Natural killer cell (primary cell): ENCODE measurements around the gene CNTROB. TPM values are rescaled to one million over a fixed set of nuclear protein-coding genes. Genes with fewer than 3 reads are reported as not detected.

Source experiments
- ATAC-seq, 3 donors: fragments of 150-1000 bp in 2 of 3; fragments of 200-7000 bp in 1 of 3; cut with Tn5 transposase; 1 replicate in 1 of 3; 2 replicates in 2 of 3; pipeline ENCODE4 v1.10.0; 2021; ENCODE audit warnings: mild to moderate bottlenecking in 2 of 3, moderate library complexity in 2 of 3
- DNase-seq, 2 donors: peaks; one replicate each; pipeline versions ENCODE4 v3.0.0 to v3.0.0-alpha.2; 2013 to 2021; ENCODE audit warnings: mixed read lengths in 1 of 2
- H3K27ac ChIP-seq: one replicate; pipeline ENCODE4 v1.5.1; 2013; ENCODE audit warnings: mild to moderate bottlenecking, low read length
- H3K27me3 ChIP-seq: one replicate; pipeline ENCODE4 v1.6.1; 2013; ENCODE audit warnings: low read length; ENCODE audit not compliant: control insufficient read depth, insufficient read depth
- H3K36me3 ChIP-seq: one replicate; pipeline ENCODE4 v1.6.1; 2013; ENCODE audit warnings: low read length; ENCODE audit not compliant: control insufficient read depth, insufficient read depth
- H3K4me1 ChIP-seq: one replicate; pipeline ENCODE4 v1.6.1; 2013; ENCODE audit warnings: low read length; ENCODE audit not compliant: control insufficient read depth, insufficient read depth
- H3K4me3 ChIP-seq: one replicate; pipeline ENCODE4 v1.5.1; 2013; ENCODE audit warnings: low read length
- H3K9me3 ChIP-seq: one replicate; pipeline ENCODE4 v1.6.1; 2013; ENCODE audit warnings: low read length; ENCODE audit not compliant: control insufficient read depth, insufficient read depth
- H3K27ac Mint-ChIP-seq, 2 donors: one replicate each; pipeline ENCODE4 v1.8.0; 2022; ENCODE audit warnings: mild to moderate bottlenecking in 2 of 2, mixed read lengths in 2 of 2, moderate library complexity in 1 of 2
- H3K27me3 Mint-ChIP-seq, 2 donors: one replicate each; pipeline ENCODE4 v1.8.0; 2022; ENCODE audit warnings: low read depth in 2 of 2, mixed read lengths in 2 of 2
- H3K36me3 Mint-ChIP-seq: one replicate; pipeline ENCODE4 v1.8.0; 2022; ENCODE audit warnings: mixed read lengths
- H3K4me1 Mint-ChIP-seq, 2 donors: one replicate each; pipeline ENCODE4 v1.8.0; 2022; ENCODE audit warnings: mixed read lengths in 2 of 2
- H3K4me3 Mint-ChIP-seq: one replicate; pipeline ENCODE4 v1.8.0; 2022; ENCODE audit warnings: mild to moderate bottlenecking, moderate library complexity, mixed read lengths
- H3K9me3 Mint-ChIP-seq, 2 donors: one replicate each; pipeline ENCODE4 v1.8.0; 2022; ENCODE audit warnings: mixed read lengths in 2 of 2
- CTCF ChIP-seq: fragments of 200-600 bp; IDR thresholded peaks from one replicate; pipeline ENCODE4 v1.8.0; 2022; ENCODE audit warnings: antibody characterized with exemption
- WGBS: methylation state at CpG from one replicate; pipeline ENCODE4 v1.1.7; 2013; ENCODE audit warnings: missing lambda C conversion rate; ENCODE audit not compliant: insufficient coverage; 5-methylcytosine and 5-hydroxymethylcytosine counted together
- intact Hi-C: fragments of 100-400 bp; cut with micrococcal nuclease; formaldehyde crosslinking; loops from one replicate; pipeline ENCODE4 v1.14.2; 2022
- total RNA-seq, 4 donors: library from RNA; stranded (reverse); fragments of 120-200 nt in 1 of 4; gene quantifications; one replicate each; pipeline versions ENCODE4 v1.2.3 to v1.2.4, GENCODE V29; 2013 to 2022

CNTROB gene
- total RNA-seq, 3 donors from 2014 or later (not counting 1 experiment from before 2014, with no cell fraction given) = 36.3 to 49.8 (median 45.2) TPM

DNA sequence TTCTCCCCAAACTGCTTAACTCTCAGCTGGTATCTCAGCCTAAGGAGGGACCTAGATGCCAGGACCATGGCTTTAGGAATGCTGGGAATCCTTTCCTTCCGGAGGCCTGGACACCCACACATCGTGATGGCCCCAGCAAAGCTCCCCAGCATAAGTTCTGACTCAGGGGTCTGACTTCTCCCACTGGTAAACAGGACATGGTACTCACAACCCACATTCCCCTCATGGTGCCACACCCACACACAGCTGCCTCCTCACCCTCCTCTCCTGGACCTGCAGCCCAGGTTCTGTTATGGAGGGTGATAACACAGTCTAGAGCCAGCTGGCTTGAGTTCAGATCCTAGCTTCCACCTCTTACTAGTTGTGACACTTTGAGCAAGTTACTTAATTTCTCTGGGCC is 15.2 kb upstream of the CNTROB start:
- Histone ChIP-seq H3K27me3 (no peaks in the 10 kb centered on the region), H3K36me3 (peaks cover 1% of the 10 kb centered on the region), H3K9me3 (no peaks in the 10 kb centered on the region), H3K4me1 (peaks cover 23% of the 10 kb centered on the region), H3K4me3 (no peak overlapping the region), H3K27ac (no peak overlapping the region)
- ATAC-seq (no peak), DNase-seq (peak in 1 of 2 donors; percentile 29)
- Mint-ChIP-seq H3K4me3 (peak overlapping the region; percentile 94), H3K4me1 (peaks cover 26 to 34% of the 10 kb centered on the region in 2 donors), H3K27ac (peak overlapping the region; percentile 81 to 92), H3K9me3 (no peaks in the 10 kb centered on the region), H3K36me3 (no peaks in the 10 kb centered on the region), H3K27me3 (no peaks in the 10 kb centered on the region)
- TF ChIP-seq CTCF = no peak
- WGBS = 91% methylated on average over 2 of the region's 2 CpGs
- intact Hi-C loops = no loop called here

- ATAC-seq (peak; percentile 17 to 36 (median 19)), DNase-seq (peak in 1 of 2 donors; percentile 23)
- H3K27ac Mint-ChIP-seq = peak overlapping the region; percentile 86 to 89
- 49% methylated on average over 16 of the region's 16 CpGs for WGBS
- peak overlapping the region; percentile 67 for H3K27ac ChIP-seq
- no peak for TF ChIP-seq CTCF
- no peaks in the 10 kb centered on the region for H3K27me3 Mint-ChIP-seq
- H3K27me3 ChIP-seq = no peaks in the 10 kb centered on the region
- peak overlapping the region; percentile 88 for H3K4me3 Mint-ChIP-seq
- peak overlapping the region; percentile 49 for H3K4me3 ChIP-seq
- no peaks in the 10 kb centered on the region for H3K36me3 ChIP-seq
- intact Hi-C loops = no loop called here
- no peaks in the 10 kb centered on the region for H3K9me3 Mint-ChIP-seq
- H3K36me3 Mint-ChIP-seq = no peaks in the 10 kb centered on the region
- H3K9me3 ChIP-seq = no peaks in the 10 kb centered on the region
- peaks cover 12 to 19% of the 10 kb centered on the region in 2 donors for H3K4me1 Mint-ChIP-seq
- H3K4me1 ChIP-seq = peaks cover 17% of the 10 kb centered on the region
These were observed 9.6 kb upstream of the CNTROB start for GRCh38 chr17:7922269-7922844.

DNA sequence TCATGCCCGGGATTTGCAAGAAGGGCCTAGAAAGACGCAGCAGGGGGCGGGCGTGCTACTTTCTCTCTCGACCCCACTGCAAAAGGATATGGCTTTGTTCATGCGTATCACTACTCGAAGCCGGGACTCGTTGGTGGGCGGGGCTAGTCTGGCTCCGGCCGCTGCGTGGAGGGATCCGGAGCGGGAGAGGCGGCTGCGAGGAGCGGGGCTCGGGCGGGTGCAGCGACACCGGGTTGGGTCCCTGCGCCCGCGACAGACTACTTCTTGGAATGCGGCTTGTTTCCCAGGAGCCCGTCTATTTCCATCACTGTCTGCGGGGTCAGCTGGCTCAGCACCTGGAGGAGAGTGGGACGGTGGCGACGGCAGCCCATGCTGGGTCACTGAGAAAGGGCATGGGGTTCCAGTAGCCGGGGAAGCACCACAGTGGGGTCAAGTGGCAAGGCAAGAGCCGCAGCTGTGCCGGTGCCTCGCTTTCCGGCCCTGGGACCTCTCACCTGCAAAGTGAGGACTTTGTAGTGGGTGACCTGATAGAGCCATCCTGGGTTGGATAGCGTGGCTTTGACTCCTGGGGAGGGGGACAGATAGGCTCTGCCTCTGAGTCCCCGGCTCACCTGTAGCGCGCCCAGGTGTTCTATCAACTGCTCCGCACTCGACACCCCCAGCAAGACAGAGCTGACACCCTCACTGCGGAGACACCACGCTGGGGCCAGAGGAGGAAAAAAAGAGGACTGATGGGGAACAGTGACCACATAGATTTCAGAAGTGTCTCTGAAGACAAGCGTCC is 9.0 kb upstream of the CNTROB start:
- Histone ChIP-seq H3K9me3 (no peaks in the 10 kb centered on the region), H3K4me1 (peaks cover 17% of the 10 kb centered on the region), H3K27me3 (no peaks in the 10 kb centered on the region), H3K36me3 (no peaks in the 10 kb centered on the region), H3K27ac (peak overlapping the region; percentile 67), H3K4me3 (peak overlapping the region; percentile 49)
- peak; percentile 78 to 91 for DNase-seq
- intact Hi-C loops = loop anchor here (1.0 kb wide), 1 partner anchor 9 kb away; the partner anchor contains the start of gene CNTROB
- H3K4me1 Mint-ChIP-seq = peaks cover 12 to 19% of the 10 kb centered on the region in 2 donors
- ATAC-seq = peak; percentile 96 to 99 (median 99)
- no peaks in the 10 kb centered on the region for H3K27me3 Mint-ChIP-seq
- H3K4me3 Mint-ChIP-seq = peak overlapping the region; percentile 88
- no peaks in the 10 kb centered on the region for H3K36me3 Mint-ChIP-seq
- no peak for TF ChIP-seq CTCF
- H3K9me3 Mint-ChIP-seq = no peaks in the 10 kb centered on the region
- 23% methylated on average over 45 of the region's 45 CpGs for WGBS
- peak overlapping the region; percentile 86 to 89 for H3K27ac Mint-ChIP-seq
